Measurements from ENCODE around the gene NCBP2L.

The NCBP2L gene

DNA sequence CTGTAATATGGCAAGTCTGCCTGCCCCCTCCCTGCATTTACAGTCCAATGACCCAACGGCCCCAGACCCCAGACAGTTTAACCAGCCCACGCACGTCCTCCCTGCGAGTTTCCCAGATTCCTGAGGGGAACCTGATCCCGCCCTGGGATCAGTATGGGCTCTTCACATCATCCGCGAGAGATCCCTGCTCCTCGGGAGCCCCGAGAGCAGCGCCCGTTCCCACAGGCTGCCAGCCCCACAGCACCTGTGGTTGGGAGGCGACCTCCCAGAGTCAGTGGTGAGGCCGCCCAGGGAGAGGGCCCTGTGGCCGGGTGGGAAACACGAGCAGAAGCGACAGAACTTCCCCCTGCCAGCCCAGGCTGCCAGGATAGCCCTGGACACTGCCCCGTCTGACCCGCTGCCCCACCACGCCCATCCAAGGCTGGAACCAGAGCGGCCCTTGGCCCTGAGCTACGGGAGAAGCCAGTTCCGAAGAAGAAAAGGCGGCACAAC is 34.8 kb upstream of the NCBP2L start:
- H3K9me2 ChIP-seq (replicated peaks; ENCODE audit: control insufficient read depth, low read length), result no peaks in the 10 kb centered on the region
- peak overlapping the region; percentile 49 for H3K4me3 ChIP-seq (ENCODE audit: low read length)
- no peaks in the 10 kb centered on the region for H3K9me3 ChIP-seq (ENCODE audit: control insufficient read depth, insufficient read depth, low read length)
- no peaks in the 10 kb centered on the region for H4K20me1 ChIP-seq (ENCODE audit: control insufficient read depth, insufficient read depth, low read depth, low read length)
- H3K4me2 ChIP-seq (ENCODE audit: low read length), result peak overlapping the region; percentile 59
- no peaks in the 10 kb centered on the region for H3K36me3 ChIP-seq (ENCODE audit: control insufficient read depth, low read length)
- no peaks in the 10 kb centered on the region for H3K79me2 ChIP-seq (ENCODE audit: control insufficient read depth, low read length)
- H3K4me1 ChIP-seq (ENCODE audit: control insufficient read depth, low read length), result peaks cover 16% of the 10 kb centered on the region
- no peaks in the 10 kb centered on the region for H3K27me3 ChIP-seq (ENCODE audit: control insufficient read depth, low read length)
- H3K27ac ChIP-seq (ENCODE audit: low read depth, low read length), result no peak overlapping the region
- no peaks in the 10 kb centered on the region for H3F3A ChIP-seq (ENCODE audit: control insufficient read depth, insufficient read depth)
- TF ChIP-seq, protein P1, sequence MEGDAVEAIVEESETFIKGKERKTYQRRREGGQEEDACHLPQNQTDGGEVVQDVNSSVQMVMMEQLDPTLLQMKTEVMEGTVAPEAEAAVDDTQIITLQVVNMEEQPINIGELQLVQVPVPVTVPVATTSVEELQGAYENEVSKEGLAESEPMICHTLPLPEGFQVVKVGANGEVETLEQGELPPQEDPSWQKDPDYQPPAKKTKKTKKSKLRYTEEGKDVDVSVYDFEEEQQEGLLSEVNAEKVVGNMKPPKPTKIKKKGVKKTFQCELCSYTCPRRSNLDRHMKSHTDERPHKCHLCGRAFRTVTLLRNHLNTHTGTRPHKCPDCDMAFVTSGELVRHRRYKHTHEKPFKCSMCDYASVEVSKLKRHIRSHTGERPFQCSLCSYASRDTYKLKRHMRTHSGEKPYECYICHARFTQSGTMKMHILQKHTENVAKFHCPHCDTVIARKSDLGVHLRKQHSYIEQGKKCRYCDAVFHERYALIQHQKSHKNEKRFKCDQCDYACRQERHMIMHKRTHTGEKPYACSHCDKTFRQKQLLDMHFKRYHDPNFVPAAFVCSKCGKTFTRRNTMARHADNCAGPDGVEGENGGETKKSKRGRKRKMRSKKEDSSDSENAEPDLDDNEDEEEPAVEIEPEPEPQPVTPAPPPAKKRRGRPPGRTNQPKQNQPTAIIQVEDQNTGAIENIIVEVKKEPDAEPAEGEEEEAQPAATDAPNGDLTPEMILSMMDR (IDR thresholded peaks at IDR 0.05; ENCODE audit: low read depth, low read length, poor library complexity, severe bottlenecking), result no peak
- TF ChIP-seq EZH2phosphoT487 (IDR thresholded peaks at IDR 0.05; ENCODE audit: borderline replicate concordance, low read length), result no peak

DNA sequence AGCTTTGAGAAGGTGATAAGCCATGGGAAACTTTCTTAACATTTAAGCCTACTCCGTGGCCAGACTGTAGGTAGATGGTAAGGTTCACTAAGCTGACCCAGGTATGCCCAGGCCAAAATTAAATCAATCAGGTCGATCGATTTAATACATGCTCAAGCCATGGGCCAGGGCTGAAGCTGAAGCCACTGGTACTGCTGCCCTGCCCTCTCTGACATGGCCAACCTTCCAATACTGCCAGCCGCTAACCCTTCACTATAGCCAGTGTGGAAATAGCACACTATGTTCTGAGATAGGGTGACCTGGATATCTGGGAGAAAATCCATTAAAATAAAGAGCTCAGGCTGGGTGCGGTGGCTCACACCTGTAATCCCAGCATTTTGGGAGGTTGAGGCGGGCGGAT is 33.5 kb upstream of the NCBP2L start:
- TF ChIP-seq, protein P1 (IDR thresholded peaks at IDR 0.05; ENCODE audit: low read depth, low read length, poor library complexity, severe bottlenecking), result no peak
- no peak for TF ChIP-seq EZH2phosphoT487 (IDR thresholded peaks at IDR 0.05; ENCODE audit: borderline replicate concordance, low read length)
- Histone ChIP-seq H3K27ac (ENCODE audit: low read depth, low read length) (no peak overlapping the region), H3K79me2 (ENCODE audit: control insufficient read depth, low read length) (no peaks in the 10 kb centered on the region), H3K4me1 (ENCODE audit: control insufficient read depth, low read length) (peaks cover 16% of the 10 kb centered on the region), H3K9me3 (ENCODE audit: control insufficient read depth, insufficient read depth, low read length) (no peaks in the 10 kb centered on the region), H3F3A (ENCODE audit: control insufficient read depth, insufficient read depth) (no peaks in the 10 kb centered on the region), H3K27me3 (ENCODE audit: control insufficient read depth, low read length) (no peaks in the 10 kb centered on the region), H3K36me3 (ENCODE audit: control insufficient read depth, low read length) (no peaks in the 10 kb centered on the region), H3K4me3 (ENCODE audit: low read length) (no peak overlapping the region), H3K9me2 (replicated peaks; ENCODE audit: control insufficient read depth, low read length) (no peaks in the 10 kb centered on the region), H4K20me1 (ENCODE audit: control insufficient read depth, insufficient read depth, low read depth, low read length) (no peaks in the 10 kb centered on the region), H3K4me2 (ENCODE audit: low read length) (no peak overlapping the region)

DNA sequence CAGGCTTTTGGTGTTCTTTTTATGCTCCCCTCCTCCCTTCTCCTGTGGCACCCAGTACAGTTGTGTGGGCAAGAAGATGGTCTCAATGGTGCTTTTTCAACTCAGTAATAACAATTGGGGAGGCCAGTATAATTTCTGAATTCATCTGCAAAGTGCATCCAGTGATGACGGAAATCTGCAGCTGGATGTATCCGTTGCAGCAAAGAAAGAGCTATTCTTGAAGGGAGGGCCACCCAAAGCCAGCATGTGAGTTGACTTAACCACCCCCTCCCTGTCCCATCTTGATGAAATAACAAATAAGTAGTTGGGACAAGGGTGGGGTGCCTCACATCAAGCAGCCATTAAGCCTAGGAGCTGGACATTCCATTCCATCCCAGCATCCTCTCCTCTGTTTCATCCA is 32.7 kb upstream of the NCBP2L start:
- Histone ChIP-seq H3K27me3 (ENCODE audit: control insufficient read depth, low read length) (no peaks in the 10 kb centered on the region), H3K79me2 (ENCODE audit: control insufficient read depth, low read length) (no peaks in the 10 kb centered on the region), H3F3A (ENCODE audit: control insufficient read depth, insufficient read depth) (no peaks in the 10 kb centered on the region), H3K9me2 (replicated peaks; ENCODE audit: control insufficient read depth, low read length) (no peaks in the 10 kb centered on the region), H3K4me2 (ENCODE audit: low read length) (no peak overlapping the region), H4K20me1 (ENCODE audit: control insufficient read depth, insufficient read depth, low read depth, low read length) (no peaks in the 10 kb centered on the region), H3K4me1 (ENCODE audit: control insufficient read depth, low read length) (peaks cover 16% of the 10 kb centered on the region), H3K27ac (ENCODE audit: low read depth, low read length) (no peak overlapping the region), H3K9me3 (ENCODE audit: control insufficient read depth, insufficient read depth, low read length) (no peaks in the 10 kb centered on the region), H3K36me3 (ENCODE audit: control insufficient read depth, low read length) (no peaks in the 10 kb centered on the region), H3K4me3 (ENCODE audit: low read length) (no peak overlapping the region)
- TF ChIP-seq EZH2phosphoT487 (IDR thresholded peaks at IDR 0.05; ENCODE audit: borderline replicate concordance, low read length), result no peak
- TF ChIP-seq, protein P1 (IDR thresholded peaks at IDR 0.05; ENCODE audit: low read depth, low read length, poor library complexity, severe bottlenecking), result no peak
